GM06990 (cell line): ENCODE measurements around the gene TP53I3.

ENCODE experiments used
- DNase-seq: peaks from one replicate; pipeline ENCODE4 v3.0.0-alpha.2; 2011; ENCODE audit not compliant: insufficient read length; ENCODE audit errors: extremely low read depth
- H3K27me3 ChIP-seq: replicated peaks from 2 replicates; pipeline ENCODE4 v1.6.0; 2011; ENCODE audit warnings: low read length; ENCODE audit not compliant: control insufficient read depth, insufficient read depth
- H3K36me3 ChIP-seq: 2 replicates; pipeline ENCODE4 v1.5.1; 2011; ENCODE audit warnings: low read length; ENCODE audit not compliant: control insufficient read depth, insufficient read depth
- H3K4me3 ChIP-seq: replicated peaks from 2 replicates; pipeline ENCODE4 v1.5.1; 2011; ENCODE audit warnings: low read depth, mild to moderate bottlenecking, control low read depth, low read length
- CTCF ChIP-seq: IDR thresholded peaks from 2 replicates; pipeline ENCODE4 v1.5.1; 2011; ENCODE audit warnings: low read length, control low read depth, mild to moderate bottlenecking, inconsistent platforms; ENCODE audit not compliant: insufficient read depth, poor library complexity, severe bottlenecking

Gene TP53I3

GRCh38 chr2:24122366-24123194, 37.9 kb upstream of the TP53I3 start:
- no peak for DNase-seq
- H3K27me3 ChIP-seq: no peaks in the 10 kb centered on the region
- no peak for TF ChIP-seq CTCF
- peak overlapping the region; percentile 69 for H3K4me3 ChIP-seq
- H3K36me3 ChIP-seq: no peaks in the 10 kb centered on the region

- TF ChIP-seq CTCF: no peak
- no peak for DNase-seq
- no peaks in the 10 kb centered on the region for H3K27me3 ChIP-seq
- H3K36me3 ChIP-seq: no peaks in the 10 kb centered on the region
- no peak overlapping the region for H3K4me3 ChIP-seq
Measured at GRCh38 chr2:24121469-24121868, 36.8 kb upstream of the TP53I3 start.

- no peak overlapping the region for H3K4me3 ChIP-seq
Measured at GRCh38 chr2:24121066-24121465, 36.4 kb upstream of the TP53I3 start.

GRCh38 chr2:24117902-24118301, 33.3 kb upstream of the TP53I3 start:
- TF ChIP-seq CTCF: no peak
- DNase-seq: no peak
- Histone ChIP-seq H3K36me3 (no peaks in the 10 kb centered on the region), H3K4me3 (no peak overlapping the region), H3K27me3 (no peaks in the 10 kb centered on the region)

More at GRCh38 chr2:24121066-24121465, 36.4 kb upstream of the TP53I3 start:
- no peaks in the 10 kb centered on the region for H3K36me3 ChIP-seq
- no peaks in the 10 kb centered on the region for H3K27me3 ChIP-seq
- DNase-seq: no peak
- no peak for TF ChIP-seq CTCF

- Histone ChIP-seq H3K27me3 (no peaks in the 10 kb centered on the region), H3K4me3 (no peak overlapping the region), H3K36me3 (no peaks in the 10 kb centered on the region)
- DNase-seq: no peak
- TF ChIP-seq CTCF: no peak
Measured at GRCh38 chr2:24115057-24115456, 30.4 kb upstream of the TP53I3 start.

- no peaks in the 10 kb centered on the region for H3K27me3 ChIP-seq
- no peak for DNase-seq
- no peak for TF ChIP-seq CTCF
- no peaks in the 10 kb centered on the region for H3K36me3 ChIP-seq
- no peak overlapping the region for H3K4me3 ChIP-seq
Measured at GRCh38 chr2:24111407-24111901, 26.8 kb upstream of the TP53I3 start.
